GM18505 (cell line): ENCODE results near the gene PCOLCE2.

Source experiments
- ATAC-seq: cut with Tn5 transposase; IDR thresholded peaks from one replicate; pipeline ENCODE4 v1.9.1; 2021; ENCODE audit not compliant: unreplicated experiment
- POLR2A ChIP-seq: IDR thresholded peaks from 4 replicates; pipeline ENCODE4 v1.6.1; 2011; ENCODE audit warnings: borderline replicate concordance; ENCODE audit not compliant: insufficient read depth, insufficient read length; ENCODE audit errors: extremely low read depth

Gene PCOLCE2

GRCh38 chr3:142866841-142867631 is 21.8 kb downstream of the PCOLCE2 start:
- TF ChIP-seq POLR2A = no peak
- ATAC-seq = no peak

GRCh38 chr3:142863930-142864920 is 24.7 kb downstream of the PCOLCE2 start:
- TF ChIP-seq POLR2A = no peak
- no peak for ATAC-seq

GRCh38 chr3:142863010-142863817 is 25.7 kb downstream of the PCOLCE2 start:
- no peak for ATAC-seq
- no peak for TF ChIP-seq POLR2A

GRCh38 chr3:142861926-142862325 is 27.0 kb downstream of the PCOLCE2 start:
- ATAC-seq = no peak
- TF ChIP-seq POLR2A = no peak

- no peak for TF ChIP-seq POLR2A
- no peak for ATAC-seq
Observed at GRCh38 chr3:142858043-142858442, 30.8 kb downstream of the PCOLCE2 start.

- no peak for ATAC-seq
- TF ChIP-seq POLR2A = no peak
Observed at GRCh38 chr3:142857056-142857455, 31.8 kb downstream of the PCOLCE2 start.

GRCh38 chr3:142853270-142854168 is 35.4 kb downstream of the PCOLCE2 start:
- no peak for TF ChIP-seq POLR2A
- no peak for ATAC-seq

GRCh38 chr3:142852009-142852408 is 36.9 kb downstream of the PCOLCE2 start:
- no peak for TF ChIP-seq POLR2A
- no peak for ATAC-seq

GRCh38 chr3:142850395-142851023 is 38.4 kb downstream of the PCOLCE2 start:
- no peak for ATAC-seq
- no peak for TF ChIP-seq POLR2A

GRCh38 chr3:142849148-142849547 is 39.7 kb downstream of the PCOLCE2 start:
- TF ChIP-seq POLR2A = no peak
- ATAC-seq = no peak

- no peak for ATAC-seq
- no peak for TF ChIP-seq POLR2A
Observed at GRCh38 chr3:142846779-142847577, 41.9 kb downstream of the PCOLCE2 start.
